IMR-90 (cell line): ENCODE measurements around the gene DCD.

Source experiments
- CEBPB ChIP-seq: IDR thresholded peaks from 2 replicates; pipeline ENCODE4 v1.6.1; 2012; ENCODE audit warnings: low read depth, low read length, improper control_type of control experiment
- POLR2A ChIP-seq: IDR thresholded peaks from 2 replicates; pipeline ENCODE4 v1.6.1; 2012; ENCODE audit warnings: mild to moderate bottlenecking, low read depth, low read length
- RCOR1 ChIP-seq: IDR thresholded peaks from 2 replicates; pipeline ENCODE4 v1.6.1; 2012; ENCODE audit warnings: mild to moderate bottlenecking, low read length, improper control_type of control experiment; ENCODE audit not compliant: insufficient replicate concordance
- RFX5 ChIP-seq: IDR thresholded peaks from 2 replicates; pipeline ENCODE4 v1.8.0; 2012; ENCODE audit warnings: low read depth, mild to moderate bottlenecking, low read length, moderate library complexity
- SMC3 ChIP-seq: fragments of 150-350 bp; IDR thresholded peaks from 2 replicates; pipeline ENCODE4 v1.6.1; 2016; ENCODE audit warnings: low read depth, mild to moderate bottlenecking, antibody characterized with exemption, low read length, moderate library complexity
- TF ChIP-seq, protein P1 (sequence below): conservative IDR thresholded peaks from 2 replicates; pipeline ENCODE4 v1.5.1; 2012; ENCODE audit warnings: mild to moderate bottlenecking, low read depth, low read length, improper control_type of control experiment
- TF ChIP-seq, protein P2 (sequence below): fragments of 150-350 bp; IDR thresholded peaks from 2 replicates; pipeline ENCODE4 v1.6.1; 2016; ENCODE audit warnings: low read depth, mild to moderate bottlenecking, low read length, moderate library complexity, borderline replicate concordance
- TF ChIP-seq, protein P3 (sequence below): fragments of 150-350 bp; IDR thresholded peaks from 2 replicates; pipeline ENCODE4 v1.6.1; 2017; ENCODE audit warnings: mild to moderate bottlenecking, antibody characterized with exemption, low read length, low read depth

DNA sequence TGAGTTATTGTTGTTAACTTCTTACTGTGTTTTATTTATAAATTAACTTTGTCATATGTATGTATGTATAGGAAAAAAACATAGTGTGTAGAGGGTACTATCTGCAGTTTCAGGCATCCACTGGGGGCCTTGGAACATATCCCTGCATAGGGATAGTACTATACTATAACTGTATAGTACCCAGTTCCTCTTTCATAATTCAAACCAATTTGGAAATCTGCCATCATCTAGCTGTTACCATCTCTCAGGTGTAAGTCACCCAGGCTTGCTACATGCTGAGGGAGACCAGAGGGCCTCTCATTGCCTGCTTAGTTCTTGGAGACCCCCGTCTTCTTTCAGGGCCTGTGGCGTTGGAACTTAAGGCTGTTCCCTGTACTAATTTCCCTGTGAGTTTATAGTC lies 12.9 kb upstream of the DCD start:
- TF ChIP-seq, protein P1, sequence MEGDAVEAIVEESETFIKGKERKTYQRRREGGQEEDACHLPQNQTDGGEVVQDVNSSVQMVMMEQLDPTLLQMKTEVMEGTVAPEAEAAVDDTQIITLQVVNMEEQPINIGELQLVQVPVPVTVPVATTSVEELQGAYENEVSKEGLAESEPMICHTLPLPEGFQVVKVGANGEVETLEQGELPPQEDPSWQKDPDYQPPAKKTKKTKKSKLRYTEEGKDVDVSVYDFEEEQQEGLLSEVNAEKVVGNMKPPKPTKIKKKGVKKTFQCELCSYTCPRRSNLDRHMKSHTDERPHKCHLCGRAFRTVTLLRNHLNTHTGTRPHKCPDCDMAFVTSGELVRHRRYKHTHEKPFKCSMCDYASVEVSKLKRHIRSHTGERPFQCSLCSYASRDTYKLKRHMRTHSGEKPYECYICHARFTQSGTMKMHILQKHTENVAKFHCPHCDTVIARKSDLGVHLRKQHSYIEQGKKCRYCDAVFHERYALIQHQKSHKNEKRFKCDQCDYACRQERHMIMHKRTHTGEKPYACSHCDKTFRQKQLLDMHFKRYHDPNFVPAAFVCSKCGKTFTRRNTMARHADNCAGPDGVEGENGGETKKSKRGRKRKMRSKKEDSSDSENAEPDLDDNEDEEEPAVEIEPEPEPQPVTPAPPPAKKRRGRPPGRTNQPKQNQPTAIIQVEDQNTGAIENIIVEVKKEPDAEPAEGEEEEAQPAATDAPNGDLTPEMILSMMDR: no peak
- TF ChIP-seq, protein P2, sequence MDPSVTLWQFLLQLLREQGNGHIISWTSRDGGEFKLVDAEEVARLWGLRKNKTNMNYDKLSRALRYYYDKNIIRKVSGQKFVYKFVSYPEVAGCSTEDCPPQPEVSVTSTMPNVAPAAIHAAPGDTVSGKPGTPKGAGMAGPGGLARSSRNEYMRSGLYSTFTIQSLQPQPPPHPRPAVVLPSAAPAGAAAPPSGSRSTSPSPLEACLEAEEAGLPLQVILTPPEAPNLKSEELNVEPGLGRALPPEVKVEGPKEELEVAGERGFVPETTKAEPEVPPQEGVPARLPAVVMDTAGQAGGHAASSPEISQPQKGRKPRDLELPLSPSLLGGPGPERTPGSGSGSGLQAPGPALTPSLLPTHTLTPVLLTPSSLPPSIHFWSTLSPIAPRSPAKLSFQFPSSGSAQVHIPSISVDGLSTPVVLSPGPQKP: no peak
- no peak for TF ChIP-seq RCOR1
- no peak for TF ChIP-seq RFX5
- TF ChIP-seq POLR2A: no peak
- TF ChIP-seq, protein P3, sequence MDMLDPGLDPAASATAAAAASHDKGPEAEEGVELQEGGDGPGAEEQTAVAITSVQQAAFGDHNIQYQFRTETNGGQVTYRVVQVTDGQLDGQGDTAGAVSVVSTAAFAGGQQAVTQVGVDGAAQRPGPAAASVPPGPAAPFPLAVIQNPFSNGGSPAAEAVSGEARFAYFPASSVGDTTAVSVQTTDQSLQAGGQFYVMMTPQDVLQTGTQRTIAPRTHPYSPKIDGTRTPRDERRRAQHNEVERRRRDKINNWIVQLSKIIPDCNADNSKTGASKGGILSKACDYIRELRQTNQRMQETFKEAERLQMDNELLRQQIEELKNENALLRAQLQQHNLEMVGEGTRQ: no peak
- TF ChIP-seq CEBPB: no peak
- TF ChIP-seq SMC3: no peak
